Panc1 (cell line): ENCODE results near the gene DNAJA1. TPM values are rescaled to one million over a fixed set of nuclear protein-coding genes. Genes with fewer than 3 reads are reported as not detected.

Experiments
- ATAC-seq: fragments of 200-7000 bp; cut with Tn5 transposase; 2 replicates; pipeline ENCODE4 v1.9.1; 2020; ENCODE audit warnings: mild to moderate bottlenecking, moderate library complexity
- BruUV-seq: library from RNA; stranded (reverse); fragments of 400-500 nt; replicated peaks from 2 replicates; lab custom pipeline; 2021; lab: Mats Ljungman, UMichigan
- CTCF ChIA-PET: fragments of 300-600 bp; sonication (Branson Sonifier 250); formaldehyde crosslinking; loops from one replicate; lab custom pipeline; 2022; ENCODE audit warnings: antibody characterized with exemption; lab: Charles Lee
- POLR2A ChIA-PET: fragments of 300-600 bp; sonication (Branson Sonifier 250); formaldehyde crosslinking; loops from one replicate; lab custom pipeline; 2022; ENCODE audit warnings: antibody characterized with exemption; lab: Charles Lee
- DNase-seq: peaks from one replicate; pipeline ENCODE4 v3.0.0-alpha.2; 2010; ENCODE audit warnings: low read depth, low spot score
- H3K27ac ChIP-seq: 2 replicates; pipeline ENCODE4 v1.5.1; 2011; ENCODE audit warnings: mild to moderate bottlenecking, low read length, inconsistent platforms
- H3K27me3 ChIP-seq: fragments of 200-500 bp; sonication (Bioruptor generic); 2 replicates; pipeline ENCODE4 v1.6.0; 2014; ENCODE audit warnings: low read length, inconsistent platforms; ENCODE audit not compliant: control insufficient read depth, insufficient read depth
- H3K36me3 ChIP-seq: fragments of 200-500 bp; sonication (Bioruptor generic); 2 replicates; pipeline ENCODE4 v1.5.1; 2014; ENCODE audit warnings: inconsistent platforms, mild to moderate bottlenecking, low read length, moderate library complexity; ENCODE audit not compliant: control insufficient read depth, insufficient read depth
- H3K4me1 ChIP-seq: 2 replicates; pipeline ENCODE4 v1.5.1; 2011; ENCODE audit warnings: inconsistent platforms, mild to moderate bottlenecking, low read length, moderate library complexity; ENCODE audit not compliant: control insufficient read depth, insufficient read depth
- H3K4me3 ChIP-seq, 2 experiments: 2 replicates each; pipeline ENCODE4 v1.5.1; 2011 to 2012; ENCODE audit warnings: low read depth in 2 of 2, low read length in 2 of 2, mild to moderate bottlenecking in 2 of 2, inconsistent platforms in 1 of 2, moderate library complexity in 1 of 2
- H3K9me3 ChIP-seq: fragments of 200-500 bp; sonication (Bioruptor generic); 2 replicates; pipeline ENCODE4 v1.5.1; 2014; ENCODE audit warnings: low read depth, mild to moderate bottlenecking, inconsistent platforms, low read length, moderate library complexity; ENCODE audit not compliant: control insufficient read depth, insufficient read depth
- POLR2AphosphoS5 ChIP-seq: IDR thresholded peaks from 2 replicates; pipeline ENCODE4 v1.6.1; 2012; ENCODE audit warnings: mild to moderate bottlenecking, low read depth, low read length, moderate library complexity
- REST ChIP-seq, 2 experiments: IDR thresholded peaks; 2 replicates each; pipeline ENCODE4 v1.6.1; 2011 to 2012; ENCODE audit warnings: low read depth in 2 of 2, control low read depth in 1 of 2, low read length in 1 of 2, mild to moderate bottlenecking in 1 of 2, moderate library complexity in 1 of 2; ENCODE audit not compliant: insufficient read depth in 1 of 2
- SIN3A ChIP-seq: IDR thresholded peaks from 2 replicates; pipeline ENCODE4 v1.6.1; 2012; ENCODE audit warnings: low read depth, mild to moderate bottlenecking, low read length, moderate library complexity, borderline replicate concordance; ENCODE audit not compliant: insufficient read depth
- TCF7L2 ChIP-seq: IDR thresholded peaks from 2 replicates; pipeline ENCODE4 v1.6.1; 2011; ENCODE audit warnings: mild to moderate bottlenecking, low read depth, low read length, inconsistent platforms
- in situ Hi-C: cut with HindIII; loops from 2 replicates; pipeline ENCODE4 v1.10.0; 2016; ENCODE audit warnings: low sequenced_read_pairs, low pct_unique_long_range_greater_than_20kb
- intact Hi-C: fragments of 100-400 bp; cut with micrococcal nuclease; formaldehyde crosslinking; loops from one replicate; pipeline ENCODE4 v1.10.0; 2022; ENCODE audit not compliant: unreplicated experiment
- total RNA-seq: library from RNA; stranded (reverse); gene quantifications from one replicate; pipeline ENCODE4 v1.2.1, GENCODE V29; 2021; ENCODE audit not compliant: unreplicated experiment
- TF ChIP-seq, protein P1 (sequence below): fragments of 450-650 bp; IDR thresholded peaks from 2 replicates; pipeline ENCODE4 v1.5.1; 2017; ENCODE audit warnings: mild to moderate bottlenecking

The DNAJA1 gene
- total RNA-seq, 1 experiment from 2014 or later = 246 TPM

DNA sequence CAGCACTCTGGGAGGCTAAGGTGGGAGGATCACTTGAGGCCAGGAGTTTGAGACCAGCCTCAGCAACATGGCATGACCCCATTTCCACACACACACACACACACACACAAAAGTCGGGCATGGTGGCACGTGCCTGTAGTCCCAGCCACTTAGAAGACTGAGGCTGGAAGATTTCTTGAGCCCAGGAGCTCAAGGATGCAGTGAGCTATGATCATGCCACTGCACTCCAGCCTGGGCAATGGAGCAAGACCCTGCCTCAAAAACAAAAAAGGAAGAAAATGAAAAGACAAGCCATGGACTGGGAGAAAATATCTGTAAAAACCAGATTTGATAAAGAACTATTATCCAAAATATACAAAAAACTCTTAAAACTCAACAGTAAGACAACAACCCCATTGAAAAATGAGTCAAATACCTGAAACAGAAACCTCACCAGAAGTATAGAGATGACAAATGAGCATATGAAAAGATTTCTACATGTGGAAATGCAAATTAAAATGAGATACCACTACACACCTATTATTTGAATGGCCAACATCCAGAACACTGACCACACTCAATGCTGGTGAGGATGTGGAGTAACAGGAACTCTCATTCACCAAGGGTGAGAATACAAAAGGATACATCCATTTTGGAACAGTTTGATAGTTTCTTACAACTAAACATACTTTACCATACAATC is 24.7 kb downstream of the DNAJA1 start:
- ChIA-PET CTCF (no interaction called here), POLR2A (no interaction called here)
- no peak for ATAC-seq
- TF ChIP-seq, protein P1, sequence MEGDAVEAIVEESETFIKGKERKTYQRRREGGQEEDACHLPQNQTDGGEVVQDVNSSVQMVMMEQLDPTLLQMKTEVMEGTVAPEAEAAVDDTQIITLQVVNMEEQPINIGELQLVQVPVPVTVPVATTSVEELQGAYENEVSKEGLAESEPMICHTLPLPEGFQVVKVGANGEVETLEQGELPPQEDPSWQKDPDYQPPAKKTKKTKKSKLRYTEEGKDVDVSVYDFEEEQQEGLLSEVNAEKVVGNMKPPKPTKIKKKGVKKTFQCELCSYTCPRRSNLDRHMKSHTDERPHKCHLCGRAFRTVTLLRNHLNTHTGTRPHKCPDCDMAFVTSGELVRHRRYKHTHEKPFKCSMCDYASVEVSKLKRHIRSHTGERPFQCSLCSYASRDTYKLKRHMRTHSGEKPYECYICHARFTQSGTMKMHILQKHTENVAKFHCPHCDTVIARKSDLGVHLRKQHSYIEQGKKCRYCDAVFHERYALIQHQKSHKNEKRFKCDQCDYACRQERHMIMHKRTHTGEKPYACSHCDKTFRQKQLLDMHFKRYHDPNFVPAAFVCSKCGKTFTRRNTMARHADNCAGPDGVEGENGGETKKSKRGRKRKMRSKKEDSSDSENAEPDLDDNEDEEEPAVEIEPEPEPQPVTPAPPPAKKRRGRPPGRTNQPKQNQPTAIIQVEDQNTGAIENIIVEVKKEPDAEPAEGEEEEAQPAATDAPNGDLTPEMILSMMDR = no peak
- TF ChIP-seq POLR2AphosphoS5 (no peak), SIN3A (no peak), TCF7L2 (no peak), REST (IDR thresholded peaks at IDR 0.05; ENCODE audit: insufficient read depth in 1 of 2, low read depth in 2 of 2, low read length in 1 of 2) (no peak)
- H3K27ac ChIP-seq = no peak overlapping the region
- in situ Hi-C loops (no loop called here), intact Hi-C loops (no loop called here)
- no peak for DNase-seq
- H3K27me3 ChIP-seq = no peaks in the 10 kb centered on the region
- H3K4me3 ChIP-seq = no peak overlapping the region
- BruUV-seq = no TSS peak
- H3K9me3 ChIP-seq = no peaks in the 10 kb centered on the region
- H3K36me3 ChIP-seq = peaks cover 20% of the 10 kb centered on the region
- peaks cover 4% of the 10 kb centered on the region; the same call in 1 of the 2 replicates for H3K4me1 ChIP-seq

DNA sequence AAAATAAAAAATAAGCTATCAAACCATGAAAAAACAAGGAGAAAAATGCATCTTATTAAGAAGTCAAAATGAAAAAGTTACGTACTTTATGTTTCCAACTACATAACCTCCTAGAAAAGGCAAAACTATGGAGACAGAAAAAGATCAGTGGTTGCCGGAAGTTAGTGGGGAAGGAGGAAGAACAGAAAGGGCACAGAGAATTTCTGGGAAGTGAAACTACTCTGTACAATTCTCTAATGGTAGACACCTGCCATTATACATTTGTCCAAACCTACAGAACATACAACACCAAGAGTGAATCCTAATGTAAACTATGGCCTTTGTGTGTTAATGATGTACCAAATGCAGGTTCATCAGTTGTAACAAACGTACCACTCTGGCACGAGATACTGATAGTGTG is 26.1 kb downstream of the DNAJA1 start:
- in situ Hi-C loops (no loop called here), intact Hi-C loops (no loop called here)
- no peak for ATAC-seq
- no TSS peak for BruUV-seq
- DNase-seq = no peak
- Histone ChIP-seq H3K9me3 (no peaks in the 10 kb centered on the region), H3K4me3 (no peak overlapping the region), H3K27ac (no peak overlapping the region), H3K4me1 (no peaks in the 10 kb centered on the region), H3K36me3 (peaks cover 26% of the 10 kb centered on the region), H3K27me3 (no peaks in the 10 kb centered on the region)
- POLR2A ChIA-PET = no interaction called here
- TF ChIP-seq REST (IDR thresholded peaks at IDR 0.05; ENCODE audit: insufficient read depth in 1 of 2, low read depth in 2 of 2, low read length in 1 of 2) = no peak
- TF ChIP-seq SIN3A = no peak
- no peak for TF ChIP-seq POLR2AphosphoS5
- CTCF ChIA-PET = no interaction called here
